Measurements from ENCODE around the gene PTPRQ.
"Not testable (repeated sequence)": the region's sequence is repeated elsewhere in the genome, so short reads cannot be mapped to it uniquely, and the experiment has no call there.

Gene PTPRQ

GRCh38 chr12:80662586-80662985 is 218.6 kb downstream of the PTPRQ start:
- DNase-seq = no peak
- TF ChIP-seq GATA1 (IDR thresholded peaks at IDR 0.05; ENCODE audit: low read depth, low read length) (no peak), POLR2A (IDR thresholded peaks at IDR 0.05; ENCODE audit: low read length) (no peak)

GRCh38 chr12:80670214-80670613 is 226.2 kb downstream of the PTPRQ start:
- DNase-seq = no peak

GRCh38 chr12:80676042-80676636 is 232.1 kb downstream of the PTPRQ start:
- not testable (repeated sequence) for DNase-seq

More at GRCh38 chr12:80670214-80670613, 226.2 kb downstream of the PTPRQ start:
- TF ChIP-seq GATA1 (IDR thresholded peaks at IDR 0.05; ENCODE audit: low read depth, low read length) (no peak), POLR2A (IDR thresholded peaks at IDR 0.05; ENCODE audit: low read length) (no peak)

- DNase-seq = no peak
- TF ChIP-seq GATA1 (IDR thresholded peaks at IDR 0.05; ENCODE audit: low read depth, low read length) = no peak
- no peak for TF ChIP-seq POLR2A (IDR thresholded peaks at IDR 0.05; ENCODE audit: low read length)
Measured at GRCh38 chr12:80676856-80677255, 232.8 kb downstream of the PTPRQ start.

DNA sequence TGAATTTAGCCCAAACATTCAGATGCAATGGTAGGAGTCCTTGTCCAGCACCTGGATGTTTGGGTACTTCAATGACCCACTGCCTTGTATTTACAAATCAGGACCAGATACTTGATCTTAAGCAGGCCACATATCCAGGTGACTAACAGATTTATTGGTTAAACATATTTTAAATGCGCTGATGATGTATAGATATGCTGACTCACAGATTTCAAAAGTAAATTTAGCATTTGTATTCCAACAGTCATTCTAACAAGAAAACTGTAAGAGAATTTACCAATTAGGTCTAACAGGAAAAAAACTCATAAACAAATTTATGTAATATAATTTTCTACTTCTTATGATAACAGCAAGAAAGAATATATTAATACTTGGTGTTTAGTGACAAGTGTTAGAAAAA is 234.0 kb downstream of the PTPRQ start:
- DNase-seq = no peak
- TF ChIP-seq GATA1 (IDR thresholded peaks at IDR 0.05; ENCODE audit: low read depth, low read length) (no peak), POLR2A (IDR thresholded peaks at IDR 0.05; ENCODE audit: low read length) (no peak)

DNA sequence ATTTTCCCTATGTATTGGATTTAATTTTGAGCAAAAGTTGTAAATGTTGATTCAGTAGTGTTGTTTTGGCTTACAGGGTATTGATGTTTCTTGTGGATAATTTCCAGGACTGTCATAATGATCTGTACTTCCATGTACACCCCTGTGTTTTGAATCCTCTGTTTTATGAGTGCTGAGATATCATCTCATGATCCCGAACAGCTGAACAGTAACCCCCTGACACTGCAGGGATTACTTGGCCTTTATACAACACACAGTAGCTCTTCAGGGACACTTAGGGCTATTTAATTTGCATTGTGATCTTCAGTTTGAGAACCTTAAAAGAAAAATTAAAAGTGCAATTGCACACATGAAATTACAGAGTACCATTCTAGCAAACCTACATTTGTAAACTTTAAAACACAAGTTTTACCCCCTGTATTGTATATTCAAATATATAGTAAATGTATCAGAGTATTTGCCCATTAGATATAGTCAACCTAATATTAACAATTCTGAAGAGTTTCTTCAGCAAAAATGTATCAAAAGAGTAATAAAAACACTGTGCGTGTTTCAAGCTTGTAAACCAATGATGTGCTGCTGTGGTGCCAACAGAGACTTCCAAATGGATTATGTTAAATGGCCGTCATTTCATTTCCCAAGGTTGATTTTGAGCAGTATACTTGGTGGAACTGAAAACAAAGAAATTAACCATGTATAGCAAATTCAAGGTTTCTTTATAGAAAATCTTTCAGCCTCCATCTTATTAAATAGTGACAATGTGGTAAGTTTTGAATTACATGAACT is 235.5 kb downstream of the PTPRQ start:
- TF ChIP-seq POLR2A (IDR thresholded peaks at IDR 0.05; ENCODE audit: low read length) (no peak), GATA1 (IDR thresholded peaks at IDR 0.05; ENCODE audit: low read depth, low read length) (no peak)
- no peak for DNase-seq

- TF ChIP-seq POLR2A (IDR thresholded peaks at IDR 0.05; ENCODE audit: low read length) = no peak
- no peak for TF ChIP-seq GATA1 (IDR thresholded peaks at IDR 0.05; ENCODE audit: low read depth, low read length)
- no peak for DNase-seq
Measured at GRCh38 chr12:80681287-80681686, 237.3 kb downstream of the PTPRQ start.

DNA sequence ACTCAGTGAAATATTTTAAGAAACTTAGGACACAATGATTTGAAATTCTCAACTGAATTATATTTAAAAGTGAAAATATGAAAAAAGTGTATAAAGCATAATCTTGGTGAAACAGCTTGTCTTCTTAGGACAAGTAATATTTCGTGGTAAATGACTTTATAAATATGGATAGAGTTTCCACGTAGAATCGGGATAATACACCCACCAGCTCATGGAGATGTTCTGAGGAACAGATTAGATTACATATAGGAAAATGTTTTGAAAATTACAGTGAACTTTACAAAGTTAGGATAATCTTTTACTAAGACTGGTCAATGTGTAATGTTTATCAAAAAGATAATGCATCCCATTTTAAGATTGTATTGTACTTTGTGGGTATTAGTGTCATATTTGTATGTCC is 237.8 kb downstream of the PTPRQ start:
- DNase-seq = no peak
- TF ChIP-seq POLR2A (IDR thresholded peaks at IDR 0.05; ENCODE audit: low read length) = no peak
- no peak for TF ChIP-seq GATA1 (IDR thresholded peaks at IDR 0.05; ENCODE audit: low read depth, low read length)

GRCh38 chr12:80684077-80684495 is 240.1 kb downstream of the PTPRQ start:
- TF ChIP-seq POLR2A (IDR thresholded peaks at IDR 0.05; ENCODE audit: low read length) (no peak), GATA1 (IDR thresholded peaks at IDR 0.05; ENCODE audit: low read depth, low read length) (no peak)
- DNase-seq = no peak

DNA sequence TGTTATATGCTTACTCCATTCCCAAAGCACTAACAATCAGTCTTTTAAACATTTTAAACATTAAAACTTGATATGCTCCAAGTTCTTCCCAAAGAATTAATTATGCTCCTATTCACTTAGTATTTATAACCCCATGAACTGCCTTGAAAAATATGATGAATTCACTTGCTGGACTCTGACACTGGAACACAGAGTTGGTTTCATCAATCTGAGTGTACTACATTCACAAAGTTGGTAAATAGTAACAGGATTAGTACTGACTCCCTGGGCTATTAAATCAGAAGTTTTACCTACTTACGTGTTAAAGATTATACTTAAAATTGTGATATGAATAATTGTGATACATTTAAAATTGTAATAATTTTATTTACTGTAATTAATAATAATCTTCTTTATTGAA is 246.1 kb downstream of the PTPRQ start:
- TF ChIP-seq GATA1 (IDR thresholded peaks at IDR 0.05; ENCODE audit: low read depth, low read length) = no peak
- TF ChIP-seq POLR2A (IDR thresholded peaks at IDR 0.05; ENCODE audit: low read length) = no peak
- no peak for DNase-seq

DNA sequence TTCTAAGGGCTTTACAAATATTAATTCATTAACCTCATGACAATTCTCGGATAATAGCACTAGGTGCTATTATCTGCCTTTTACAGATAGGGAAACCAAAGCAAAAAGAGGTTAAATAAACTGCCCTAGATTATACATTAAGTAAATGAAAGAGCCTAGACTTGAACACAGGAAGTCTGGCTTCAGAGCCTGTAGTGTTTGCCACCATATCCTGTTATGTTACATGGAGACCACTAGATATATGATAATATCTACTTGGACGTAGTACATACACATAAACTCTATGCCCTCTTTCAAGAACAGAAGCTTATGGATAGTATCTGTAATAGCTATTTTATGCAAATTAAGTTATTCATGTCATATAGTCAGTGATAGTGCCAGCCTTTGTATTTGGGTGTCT is 246.5 kb downstream of the PTPRQ start:
- TF ChIP-seq GATA1 (IDR thresholded peaks at IDR 0.05; ENCODE audit: low read depth, low read length) = no peak
- no peak for TF ChIP-seq POLR2A (IDR thresholded peaks at IDR 0.05; ENCODE audit: low read length)
- DNase-seq = no peak

- DNase-seq = no peak
- no peak for TF ChIP-seq GATA1 (IDR thresholded peaks at IDR 0.05; ENCODE audit: low read depth, low read length)
- no peak for TF ChIP-seq POLR2A (IDR thresholded peaks at IDR 0.05; ENCODE audit: low read length)
Measured at GRCh38 chr12:80692114-80692513, 248.1 kb downstream of the PTPRQ start.

DNA sequence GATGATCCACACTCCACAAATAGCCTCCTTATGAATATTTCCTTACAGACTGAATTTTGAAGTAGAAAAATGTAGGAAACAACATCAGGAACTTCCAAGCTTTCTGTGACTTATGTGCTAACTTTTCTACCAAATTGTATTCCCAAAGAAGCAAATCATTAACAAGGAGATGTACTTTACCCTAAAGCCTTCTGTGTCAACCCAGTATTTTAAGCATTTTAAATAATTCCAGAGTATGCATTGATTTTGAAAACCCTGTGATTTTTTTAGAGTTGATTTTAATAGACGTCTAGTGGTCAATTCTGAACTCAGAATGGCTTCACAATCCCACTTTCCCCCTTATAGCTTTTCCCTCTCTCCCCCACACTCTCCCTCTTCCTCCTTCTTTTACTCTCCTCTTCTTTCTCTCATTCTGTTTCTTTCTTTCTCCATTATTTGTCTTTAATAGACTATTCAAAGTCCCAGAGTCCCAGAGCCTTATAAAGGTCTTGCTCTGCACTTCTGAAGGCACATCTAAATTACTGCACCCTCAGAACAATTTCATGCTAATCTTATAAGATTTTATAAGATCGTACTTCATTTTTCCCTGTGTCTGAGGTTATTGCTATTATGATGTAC is 253.3 kb downstream of the PTPRQ start:
- no peak for TF ChIP-seq GATA1 (IDR thresholded peaks at IDR 0.05; ENCODE audit: low read depth, low read length)
- TF ChIP-seq POLR2A (IDR thresholded peaks at IDR 0.05; ENCODE audit: low read length) = no peak
- no peak for DNase-seq

- TF ChIP-seq GATA1 (IDR thresholded peaks at IDR 0.05; ENCODE audit: low read depth, low read length) (no peak), POLR2A (IDR thresholded peaks at IDR 0.05; ENCODE audit: low read length) (no peak)
- DNase-seq = no peak
Measured at GRCh38 chr12:80698256-80698655, 254.2 kb downstream of the PTPRQ start.
